CD4-positive, alpha-beta T cell (primary cell): Measurements from ENCODE around the gene TRIM4. TPM values are rescaled to one million over a fixed set of nuclear protein-coding genes. Genes with fewer than 3 reads are reported as not detected.
"Not testable (repeated sequence)": the region's sequence is repeated elsewhere in the genome, so short reads cannot be mapped to it uniquely, and the experiment has no call there.

Source experiments
- ATAC-seq: fragments of 200-7000 bp; cut with Tn5 transposase; one replicate; pipeline ENCODE4 v1.10.0; 2022; ENCODE audit warnings: mild to moderate bottlenecking; ENCODE audit not compliant: poor library complexity
- CTCF ChIA-PET: fragments of 350-600 bp; sonication (Branson Sonifier 250); formaldehyde crosslinking; loops from one replicate; lab custom pipeline; 2021; ENCODE audit warnings: antibody characterized with exemption, inconsistent platforms; lab: Charles Lee
- POLR2A ChIA-PET: fragments of 350-600 bp; sonication (Branson Sonifier 250); formaldehyde crosslinking; loops from one replicate; lab custom pipeline; 2021; ENCODE audit warnings: antibody characterized with exemption, inconsistent platforms; lab: Charles Lee
- DNase-seq, 14 experiments: peaks; one replicate each; pipeline ENCODE4 v3.0.0-alpha.2; 2013 to 2020; ENCODE audit warnings: mixed read lengths in 2 of 14
- H3K27ac ChIP-seq, 2 donors: one replicate each; pipeline versions ENCODE4 v1.5.1 to v1.7.0; 2013; ENCODE audit warnings: low read length in 2 of 2, low read depth in 1 of 2, mild to moderate bottlenecking in 1 of 2
- H3K27me3 ChIP-seq, 2 experiments: 1 replicate in 1 of 2; 2 replicates in 1 of 2; pipeline versions ENCODE4 v1.6.1 to v1.7.0; 2013; ENCODE audit warnings: low read length in 2 of 2, control low read depth in 1 of 2, mild to moderate bottlenecking in 1 of 2, moderate library complexity in 1 of 2; ENCODE audit not compliant: insufficient read depth in 2 of 2, control insufficient read depth in 1 of 2
- H3K36me3 ChIP-seq: one replicate; pipeline ENCODE4 v1.6.1; 2013; ENCODE audit warnings: low read length, control low read depth; ENCODE audit not compliant: insufficient read depth
- H3K4me1 ChIP-seq: one replicate; pipeline ENCODE4 v1.6.1; 2013; ENCODE audit warnings: low read length, control low read depth; ENCODE audit not compliant: insufficient read depth
- H3K4me3 ChIP-seq: one replicate; pipeline ENCODE4 v1.5.1; 2013; ENCODE audit warnings: mild to moderate bottlenecking, low read length, moderate library complexity
- H3K9me3 ChIP-seq, 2 experiments: 1 replicate in 1 of 2; 2 replicates in 1 of 2; pipeline versions ENCODE4 v1.6.1 to v1.7.0; 2013; ENCODE audit warnings: low read length in 2 of 2, mild to moderate bottlenecking in 2 of 2, control low read depth in 1 of 2, moderate library complexity in 1 of 2; ENCODE audit not compliant: control insufficient read depth in 1 of 2, insufficient read depth in 1 of 2
- H3K27ac Mint-ChIP-seq: one replicate; pipeline ENCODE4 v1.8.0; 2020; ENCODE audit warnings: mixed read lengths
- H3K27me3 Mint-ChIP-seq: one replicate; pipeline ENCODE4 v1.8.0; 2021; ENCODE audit warnings: mixed read lengths
- H3K36me3 Mint-ChIP-seq: one replicate; pipeline ENCODE4 v1.8.0; 2021; ENCODE audit warnings: low read depth, mixed read lengths
- H3K4me1 Mint-ChIP-seq: one replicate; pipeline ENCODE4 v1.8.0; 2021; ENCODE audit warnings: low read depth, mixed read lengths
- H3K4me3 Mint-ChIP-seq: one replicate; pipeline ENCODE4 v1.8.0; 2020; ENCODE audit warnings: mild to moderate bottlenecking, mixed read lengths
- H3K9me3 Mint-ChIP-seq: one replicate; pipeline ENCODE4 v1.8.0; 2020; ENCODE audit warnings: mixed read lengths
- intact Hi-C, 2 experiments: fragments of 100-400 bp; cut with DNase I in 1 of 2; cut with micrococcal nuclease in 1 of 2; formaldehyde crosslinking; loops; one replicate each; pipeline versions ENCODE4 v1.15.1 to v1.9.0; 2023 to 2025; cut with DNase I, micrococcal nuclease
- total RNA-seq, 174 experiments: library from RNA in 2 of 174; stranded (reverse) in 2 of 174; gene quantifications; one replicate each; pipeline ENCODE4 v1.2.3 and lab custom pipeline; 2021 to 2026
- TF ChIP-seq, protein P1 (sequence below): fragments of 200-600 bp; IDR thresholded peaks from one replicate; pipeline ENCODE4 v1.8.0; 2022; ENCODE audit warnings: antibody characterized with exemption, mild to moderate bottlenecking

TRIM4 gene
- total RNA-seq, 2 experiments from 2014 or later: 22.8 to 23.1 TPM

DNA sequence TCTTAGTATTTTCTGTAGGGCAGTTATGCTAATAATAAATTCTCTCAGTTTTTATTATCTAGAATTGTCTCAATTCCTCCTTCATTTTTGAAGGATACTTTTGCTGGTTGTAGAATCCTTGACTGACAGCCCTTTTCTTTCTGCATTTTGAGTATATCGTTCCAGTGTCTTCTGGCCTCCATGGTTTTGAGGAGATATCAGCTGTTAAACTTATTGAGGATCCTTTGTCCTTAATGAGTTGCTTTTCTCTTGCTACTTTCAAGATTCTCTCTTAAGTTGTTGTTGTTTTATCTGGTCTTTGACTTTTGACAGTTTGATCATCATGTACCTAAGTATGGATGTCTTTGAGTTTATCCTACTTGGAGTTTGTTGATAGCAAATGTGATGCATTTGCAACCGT is 19.0 kb upstream of the TRIM4 start:
- intact Hi-C loops: no loop called here
- peaks cover 13% of the 10 kb centered on the region for H3K4me1 Mint-ChIP-seq
- no peak overlapping the region for H3K4me3 Mint-ChIP-seq

DNA sequence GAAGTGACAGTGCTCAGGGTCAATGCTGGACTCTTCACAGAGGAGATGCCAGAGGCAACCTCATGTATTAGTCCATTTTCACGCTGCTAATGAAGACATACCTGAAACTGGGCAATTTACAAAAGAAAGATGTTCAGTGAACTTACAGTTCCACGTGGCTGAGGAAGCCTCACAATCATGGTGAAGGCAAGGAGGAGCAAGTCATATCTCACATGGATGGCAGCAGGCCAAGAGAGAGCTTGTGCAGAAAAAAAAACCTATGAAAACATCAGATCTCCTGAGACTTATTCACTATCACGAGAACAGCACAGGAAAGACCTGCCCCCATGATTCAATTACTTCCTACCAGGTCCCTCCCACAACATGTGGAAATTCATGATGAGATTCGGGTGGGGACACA is 15.7 kb upstream of the TRIM4 start:
- intact Hi-C loops, H3K4me3 ChIP-seq, CTCF ChIA-PET, H3K9me3 Mint-ChIP-seq, H3K36me3 ChIP-seq, H3K27me3 Mint-ChIP-seq, H3K27ac Mint-ChIP-seq, DNase-seq, H3K4me3 Mint-ChIP-seq, H3K36me3 Mint-ChIP-seq, H3K9me3 ChIP-seq, H3K27ac ChIP-seq, H3K27me3 ChIP-seq, ATAC-seq: not testable (repeated sequence)
- POLR2A ChIA-PET: interaction anchor here (1.7 kb wide), 1 partner anchor 16 kb away, joined by 6 read pairs; the partner anchor contains the start of gene TRIM4
- peaks cover 13% of the 10 kb centered on the region for H3K4me1 ChIP-seq
- H3K4me1 Mint-ChIP-seq: peaks cover 18% of the 10 kb centered on the region

More for the DNA sequence above, 19.0 kb upstream of the TRIM4 start:
- CTCF ChIA-PET: interaction anchor here (2.2 kb wide), 1 partner anchor 25 kb away, joined by 6 read pairs; no protein-coding TSS in a partner anchor
- no peaks in the 10 kb centered on the region for H3K36me3 Mint-ChIP-seq
- Histone ChIP-seq H3K9me3 (no peaks in the 10 kb centered on the region), H3K27ac (no peak overlapping the region), H3K36me3 (no peaks in the 10 kb centered on the region), H3K4me1 (peaks cover 11% of the 10 kb centered on the region), H3K4me3 (no peak overlapping the region), H3K27me3 (peaks cover 0 to 3% of the 10 kb centered on the region in 2 experiments)
- no peak overlapping the region for H3K27ac Mint-ChIP-seq
- DNase-seq (no peak), ATAC-seq (no peak)
- POLR2A ChIA-PET: interaction anchor here (1.1 kb wide), 1 partner anchor 19 kb away, joined by 3 read pairs; the partner anchor contains the start of gene TRIM4
- peaks cover 5% of the 10 kb centered on the region for H3K9me3 Mint-ChIP-seq
- H3K27me3 Mint-ChIP-seq: peaks cover 16% of the 10 kb centered on the region
- TF ChIP-seq, protein P1, sequence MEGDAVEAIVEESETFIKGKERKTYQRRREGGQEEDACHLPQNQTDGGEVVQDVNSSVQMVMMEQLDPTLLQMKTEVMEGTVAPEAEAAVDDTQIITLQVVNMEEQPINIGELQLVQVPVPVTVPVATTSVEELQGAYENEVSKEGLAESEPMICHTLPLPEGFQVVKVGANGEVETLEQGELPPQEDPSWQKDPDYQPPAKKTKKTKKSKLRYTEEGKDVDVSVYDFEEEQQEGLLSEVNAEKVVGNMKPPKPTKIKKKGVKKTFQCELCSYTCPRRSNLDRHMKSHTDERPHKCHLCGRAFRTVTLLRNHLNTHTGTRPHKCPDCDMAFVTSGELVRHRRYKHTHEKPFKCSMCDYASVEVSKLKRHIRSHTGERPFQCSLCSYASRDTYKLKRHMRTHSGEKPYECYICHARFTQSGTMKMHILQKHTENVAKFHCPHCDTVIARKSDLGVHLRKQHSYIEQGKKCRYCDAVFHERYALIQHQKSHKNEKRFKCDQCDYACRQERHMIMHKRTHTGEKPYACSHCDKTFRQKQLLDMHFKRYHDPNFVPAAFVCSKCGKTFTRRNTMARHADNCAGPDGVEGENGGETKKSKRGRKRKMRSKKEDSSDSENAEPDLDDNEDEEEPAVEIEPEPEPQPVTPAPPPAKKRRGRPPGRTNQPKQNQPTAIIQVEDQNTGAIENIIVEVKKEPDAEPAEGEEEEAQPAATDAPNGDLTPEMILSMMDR: no peak

DNA sequence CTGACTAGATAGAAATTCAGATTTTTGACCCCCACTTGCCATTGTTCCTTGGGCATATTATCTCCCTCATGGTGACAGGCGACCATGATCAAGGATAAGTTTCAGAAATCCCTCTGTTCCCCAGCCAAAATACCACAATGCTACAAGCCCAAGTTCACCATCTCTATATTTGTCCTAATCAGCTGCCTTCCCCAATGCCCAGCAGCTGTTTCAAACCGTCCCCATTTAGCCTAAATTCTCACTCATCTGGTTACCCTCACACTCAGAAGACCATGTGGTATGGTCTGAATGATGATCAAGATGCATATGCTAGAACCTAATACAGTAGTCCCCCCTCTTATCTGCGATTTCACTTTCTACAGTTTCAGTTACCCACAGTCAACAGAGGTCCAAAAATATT is 11.0 kb upstream of the TRIM4 start:
- no peaks in the 10 kb centered on the region for H3K36me3 ChIP-seq
- H3K9me3 ChIP-seq: no peaks in the 10 kb centered on the region
- DNase-seq (no peak), ATAC-seq (no peak)
- intact Hi-C loops: loop anchor here in 1 of 2 experiments (5.0 kb wide), 1 partner anchor 57 kb away; no protein-coding TSS in a partner anchor
- no peak overlapping the region for H3K27ac ChIP-seq
- TF ChIP-seq, protein P1: no peak
- peaks cover 0 to 13% of the 10 kb centered on the region in 2 experiments for H3K27me3 ChIP-seq
- peaks cover 39% of the 10 kb centered on the region for H3K4me1 Mint-ChIP-seq
- H3K36me3 Mint-ChIP-seq: no peaks in the 10 kb centered on the region
- H3K27ac Mint-ChIP-seq: no peak overlapping the region
- no peaks in the 10 kb centered on the region for H3K9me3 Mint-ChIP-seq
- peaks cover 27% of the 10 kb centered on the region for H3K4me1 ChIP-seq
- no peak overlapping the region for H3K4me3 Mint-ChIP-seq
- POLR2A ChIA-PET: interaction anchor here (0.9 to 2.3 kb wide), 4 partner anchors 11 to 19 kb away, joined by 4 to 35 read pairs (median 6); partner anchors contain the start of gene TRIM4
- peaks cover 6% of the 10 kb centered on the region for H3K27me3 Mint-ChIP-seq
- CTCF ChIA-PET: no interaction called here
- no peak overlapping the region for H3K4me3 ChIP-seq
